Activated CD8-positive, alpha-beta T cell treated with anti-CD3 and anti-CD28 coated beads for 36 hours (primary cell): Measurements from ENCODE around the gene ZFYVE28. TPM values are rescaled to one million over a fixed set of nuclear protein-coding genes. Genes with fewer than 3 reads are reported as not detected.

ENCODE experiments used
- ATAC-seq: fragments of 200-7000 bp; cut with Tn5 transposase; one replicate; pipeline ENCODE4 v1.10.0; 2021; ENCODE audit warnings: mild to moderate bottlenecking, moderate library complexity
- CTCF ChIA-PET: fragments of 350-600 bp; sonication (Branson Sonifier 250); formaldehyde crosslinking; loops from one replicate; lab custom pipeline; 2021; ENCODE audit warnings: antibody characterized with exemption; lab: Charles Lee
- POLR2A ChIA-PET: fragments of 350-600 bp; sonication (Branson Sonifier 250); formaldehyde crosslinking; loops from one replicate; lab custom pipeline; 2021; ENCODE audit warnings: antibody characterized with exemption; lab: Charles Lee
- DNase-seq: peaks from one replicate; pipeline ENCODE4 v3.0.0-alpha.2; 2020
- H3K27ac Mint-ChIP-seq: one replicate; pipeline ENCODE4 v1.8.0; 2021; ENCODE audit warnings: mild to moderate bottlenecking, mixed read lengths
- H3K27me3 Mint-ChIP-seq: one replicate; pipeline ENCODE4 v1.8.0; 2021; ENCODE audit warnings: mixed read lengths
- H3K36me3 Mint-ChIP-seq: one replicate; pipeline ENCODE4 v1.8.0; 2021; ENCODE audit warnings: low read depth, mixed read lengths
- H3K4me1 Mint-ChIP-seq: one replicate; pipeline ENCODE4 v1.8.0; 2021; ENCODE audit warnings: low read depth, mixed read lengths
- H3K4me3 Mint-ChIP-seq: one replicate; pipeline ENCODE4 v1.8.0; 2021; ENCODE audit warnings: mild to moderate bottlenecking, moderate library complexity, mixed read lengths
- H3K9me3 Mint-ChIP-seq: one replicate; pipeline ENCODE4 v1.8.0; 2021; ENCODE audit warnings: mixed read lengths
- intact Hi-C: fragments of 100-400 bp; cut with micrococcal nuclease; formaldehyde crosslinking; loops from one replicate; pipeline ENCODE4 v1.10.0; 2022
- total RNA-seq, 2 experiments: library from RNA; stranded (reverse); gene quantifications; one replicate each; pipeline ENCODE4 v1.2.3, GENCODE V29; 2021
- TF ChIP-seq, protein P1 (sequence below): fragments of 200-600 bp; IDR thresholded peaks from one replicate; pipeline ENCODE4 v1.8.0; 2022; ENCODE audit warnings: antibody characterized with exemption, mild to moderate bottlenecking

The ZFYVE28 gene
- total RNA-seq, 2 experiments from 2014 or later: 4.9 to 7.0 TPM

- peaks cover 6% of the 10 kb centered on the region for H3K4me1 Mint-ChIP-seq
- no peak overlapping the region for H3K4me3 Mint-ChIP-seq
- TF ChIP-seq, protein P1, sequence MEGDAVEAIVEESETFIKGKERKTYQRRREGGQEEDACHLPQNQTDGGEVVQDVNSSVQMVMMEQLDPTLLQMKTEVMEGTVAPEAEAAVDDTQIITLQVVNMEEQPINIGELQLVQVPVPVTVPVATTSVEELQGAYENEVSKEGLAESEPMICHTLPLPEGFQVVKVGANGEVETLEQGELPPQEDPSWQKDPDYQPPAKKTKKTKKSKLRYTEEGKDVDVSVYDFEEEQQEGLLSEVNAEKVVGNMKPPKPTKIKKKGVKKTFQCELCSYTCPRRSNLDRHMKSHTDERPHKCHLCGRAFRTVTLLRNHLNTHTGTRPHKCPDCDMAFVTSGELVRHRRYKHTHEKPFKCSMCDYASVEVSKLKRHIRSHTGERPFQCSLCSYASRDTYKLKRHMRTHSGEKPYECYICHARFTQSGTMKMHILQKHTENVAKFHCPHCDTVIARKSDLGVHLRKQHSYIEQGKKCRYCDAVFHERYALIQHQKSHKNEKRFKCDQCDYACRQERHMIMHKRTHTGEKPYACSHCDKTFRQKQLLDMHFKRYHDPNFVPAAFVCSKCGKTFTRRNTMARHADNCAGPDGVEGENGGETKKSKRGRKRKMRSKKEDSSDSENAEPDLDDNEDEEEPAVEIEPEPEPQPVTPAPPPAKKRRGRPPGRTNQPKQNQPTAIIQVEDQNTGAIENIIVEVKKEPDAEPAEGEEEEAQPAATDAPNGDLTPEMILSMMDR: no peak
- POLR2A ChIA-PET: interaction anchor here (1.3 kb wide), 1 partner anchor 8 kb away, joined by 3 read pairs; no protein-coding TSS in a partner anchor
- no peaks in the 10 kb centered on the region for H3K9me3 Mint-ChIP-seq
- DNase-seq: no peak
- H3K36me3 Mint-ChIP-seq: no peaks in the 10 kb centered on the region
- intact Hi-C loops: no loop called here
- peaks cover 17% of the 10 kb centered on the region for H3K27me3 Mint-ChIP-seq
- CTCF ChIA-PET: no interaction called here
- no peak for ATAC-seq
- H3K27ac Mint-ChIP-seq: no peak overlapping the region
Observed at GRCh38 chr4:2424581-2424980, 6.1 kb upstream of the ZFYVE28 start.

GRCh38 chr4:2423695-2424094 is 5.2 kb upstream of the ZFYVE28 start:
- H3K27me3 Mint-ChIP-seq: peaks cover 20% of the 10 kb centered on the region
- intact Hi-C loops: no loop called here
- H3K36me3 Mint-ChIP-seq: no peaks in the 10 kb centered on the region
- ChIA-PET CTCF (no interaction called here), POLR2A (no interaction called here)
- TF ChIP-seq, protein P1: no peak
- H3K9me3 Mint-ChIP-seq: no peaks in the 10 kb centered on the region
- DNase-seq (no peak), ATAC-seq (no peak)
- H3K4me3 Mint-ChIP-seq: no peak overlapping the region
- H3K27ac Mint-ChIP-seq: no peak overlapping the region
- peaks cover 12% of the 10 kb centered on the region for H3K4me1 Mint-ChIP-seq

GRCh38 chr4:2423066-2423465 is 4.6 kb upstream of the ZFYVE28 start:
- TF ChIP-seq, protein P1: no peak
- no peaks in the 10 kb centered on the region for H3K36me3 Mint-ChIP-seq
- intact Hi-C loops: no loop called here
- ATAC-seq: no peak
- no peak overlapping the region for H3K27ac Mint-ChIP-seq
- ChIA-PET CTCF (interaction anchor here (1.2 kb wide), 1 partner anchor 11 kb away, joined by 3 read pairs; no protein-coding TSS in a partner anchor), POLR2A (no interaction called here)
- H3K4me1 Mint-ChIP-seq: peaks cover 12% of the 10 kb centered on the region
- H3K9me3 Mint-ChIP-seq: no peaks in the 10 kb centered on the region
- H3K4me3 Mint-ChIP-seq: no peak overlapping the region
- peaks cover 20% of the 10 kb centered on the region for H3K27me3 Mint-ChIP-seq
- DNase-seq: no peak

DNA sequence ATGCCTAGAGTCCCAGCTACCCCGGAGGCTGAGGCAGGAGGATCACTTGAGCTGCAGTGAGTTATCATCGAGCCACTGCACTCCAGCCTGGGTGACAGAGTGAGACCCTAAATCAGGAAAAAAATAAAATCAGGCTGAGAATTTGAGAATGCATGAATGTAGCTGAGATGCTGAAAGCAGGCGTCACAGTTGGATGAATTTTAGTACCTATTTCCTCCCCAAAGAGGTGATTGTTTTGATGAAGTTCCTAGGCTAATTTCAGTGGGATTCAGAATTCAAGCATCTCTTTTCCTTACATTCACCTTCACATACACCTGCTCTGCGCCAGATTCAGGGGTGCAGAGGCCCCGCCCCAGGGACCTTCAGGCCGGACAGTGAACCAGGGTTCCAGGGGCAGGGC is 3.5 kb upstream of the ZFYVE28 start:
- ATAC-seq (no peak), DNase-seq (no peak)
- Mint-ChIP-seq H3K9me3 (no peaks in the 10 kb centered on the region), H3K4me1 (peaks cover 15% of the 10 kb centered on the region), H3K27ac (no peak overlapping the region), H3K27me3 (peaks cover 26% of the 10 kb centered on the region), H3K4me3 (no peak overlapping the region), H3K36me3 (no peaks in the 10 kb centered on the region)
- ChIA-PET POLR2A (no interaction called here), CTCF (interaction anchor here (1.2 kb wide), 1 partner anchor 10 kb away, joined by 3 read pairs; no protein-coding TSS in a partner anchor)
- TF ChIP-seq, protein P1: no peak
- intact Hi-C loops: no loop called here

GRCh38 chr4:2419814-2420213 is 1.4 kb upstream of the ZFYVE28 start:
- ChIA-PET POLR2A (interaction anchor here (1.0 to 1.1 kb wide), 2 partner anchors 19 to 57 kb away, joined by 3 read pairs; no protein-coding TSS in a partner anchor), CTCF (interaction anchor here (1.0 to 1.7 kb wide), 5 partner anchors 8 to 181 kb away, joined by 3 to 7 read pairs (median 4); partner anchors contain the start of genes HAUS3 and POLN)
- H3K27me3 Mint-ChIP-seq: peaks cover 40% of the 10 kb centered on the region
- H3K9me3 Mint-ChIP-seq: no peaks in the 10 kb centered on the region
- DNase-seq (no peak), ATAC-seq (no peak)
- TF ChIP-seq, protein P1: no peak
- H3K4me1 Mint-ChIP-seq: peaks cover 26% of the 10 kb centered on the region
- intact Hi-C loops: no loop called here
- no peaks in the 10 kb centered on the region for H3K36me3 Mint-ChIP-seq
- H3K4me3 Mint-ChIP-seq: peak overlapping the region; percentile 16
- H3K27ac Mint-ChIP-seq: no peak overlapping the region
